ENCODE data around the gene SERPING1.

DNA sequence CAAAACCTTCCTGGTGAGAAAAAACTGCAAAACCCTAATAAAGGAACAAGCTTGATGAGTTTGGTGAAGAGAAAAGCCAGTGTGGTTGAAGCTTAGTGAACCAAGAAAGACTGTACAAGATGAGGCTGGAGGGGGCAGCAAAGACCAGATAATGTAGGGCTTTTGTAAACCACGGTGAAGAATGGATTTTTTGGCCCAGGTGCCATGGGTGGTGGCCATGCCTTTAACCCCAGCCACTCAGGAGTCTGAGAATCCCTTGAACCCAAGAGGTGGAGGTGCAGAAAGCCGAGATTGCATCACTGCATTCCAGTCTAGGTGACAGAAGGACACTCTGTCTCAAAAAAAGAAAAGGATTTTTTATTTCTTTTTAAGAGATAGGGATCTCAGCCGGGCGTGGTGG lies 65.4 kb downstream of the SERPING1 start:
- TF ChIP-seq, protein P1, sequence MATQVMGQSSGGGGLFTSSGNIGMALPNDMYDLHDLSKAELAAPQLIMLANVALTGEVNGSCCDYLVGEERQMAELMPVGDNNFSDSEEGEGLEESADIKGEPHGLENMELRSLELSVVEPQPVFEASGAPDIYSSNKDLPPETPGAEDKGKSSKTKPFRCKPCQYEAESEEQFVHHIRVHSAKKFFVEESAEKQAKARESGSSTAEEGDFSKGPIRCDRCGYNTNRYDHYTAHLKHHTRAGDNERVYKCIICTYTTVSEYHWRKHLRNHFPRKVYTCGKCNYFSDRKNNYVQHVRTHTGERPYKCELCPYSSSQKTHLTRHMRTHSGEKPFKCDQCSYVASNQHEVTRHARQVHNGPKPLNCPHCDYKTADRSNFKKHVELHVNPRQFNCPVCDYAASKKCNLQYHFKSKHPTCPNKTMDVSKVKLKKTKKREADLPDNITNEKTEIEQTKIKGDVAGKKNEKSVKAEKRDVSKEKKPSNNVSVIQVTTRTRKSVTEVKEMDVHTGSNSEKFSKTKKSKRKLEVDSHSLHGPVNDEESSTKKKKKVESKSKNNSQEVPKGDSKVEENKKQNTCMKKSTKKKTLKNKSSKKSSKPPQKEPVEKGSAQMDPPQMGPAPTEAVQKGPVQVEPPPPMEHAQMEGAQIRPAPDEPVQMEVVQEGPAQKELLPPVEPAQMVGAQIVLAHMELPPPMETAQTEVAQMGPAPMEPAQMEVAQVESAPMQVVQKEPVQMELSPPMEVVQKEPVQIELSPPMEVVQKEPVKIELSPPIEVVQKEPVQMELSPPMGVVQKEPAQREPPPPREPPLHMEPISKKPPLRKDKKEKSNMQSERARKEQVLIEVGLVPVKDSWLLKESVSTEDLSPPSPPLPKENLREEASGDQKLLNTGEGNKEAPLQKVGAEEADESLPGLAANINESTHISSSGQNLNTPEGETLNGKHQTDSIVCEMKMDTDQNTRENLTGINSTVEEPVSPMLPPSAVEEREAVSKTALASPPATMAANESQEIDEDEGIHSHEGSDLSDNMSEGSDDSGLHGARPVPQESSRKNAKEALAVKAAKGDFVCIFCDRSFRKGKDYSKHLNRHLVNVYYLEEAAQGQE (IDR thresholded peaks at IDR 0.05; ENCODE audit: low read depth), result no peak
- TF ChIP-seq, protein P2, sequence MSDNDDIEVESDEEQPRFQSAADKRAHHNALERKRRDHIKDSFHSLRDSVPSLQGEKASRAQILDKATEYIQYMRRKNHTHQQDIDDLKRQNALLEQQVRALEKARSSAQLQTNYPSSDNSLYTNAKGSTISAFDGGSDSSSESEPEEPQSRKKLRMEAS (IDR thresholded peaks at IDR 0.05), result no peak
- TF ChIP-seq YY1 (IDR thresholded peaks at IDR 0.05; ENCODE audit: low read depth), result no peak

All from Ishikawa (cell line).